ENCODE results near the gene BNIP5.

The BNIP5 gene

DNA sequence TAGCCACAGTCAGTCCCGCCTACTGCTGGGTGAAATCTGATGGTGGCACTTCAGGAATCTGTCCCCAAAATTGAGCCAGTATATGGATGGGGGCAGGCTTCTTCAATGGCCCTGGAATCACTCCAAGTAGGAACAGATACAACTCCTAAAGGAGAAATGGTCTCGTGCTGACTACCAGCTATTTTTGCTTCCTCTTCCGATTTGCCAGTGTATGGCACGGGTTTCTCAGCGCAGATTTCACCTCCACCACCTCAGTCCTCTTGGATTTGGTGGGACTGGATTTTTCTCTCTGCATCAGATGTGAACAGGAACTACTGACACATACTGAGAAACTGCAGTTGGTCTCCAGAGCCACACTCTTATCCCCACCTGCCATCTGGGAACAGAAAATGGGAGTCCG is 39.6 kb downstream of the BNIP5 start:
- H3K9me3 ChIP-seq (ENCODE audit: low read depth, low read length) = no peaks in the 10 kb centered on the region
- no peak overlapping the region for H3K27ac ChIP-seq
- no peak overlapping the region for H3K4me3 ChIP-seq
- H3K9ac ChIP-seq (ENCODE audit: insufficient read length) = no peak overlapping the region
- TF ChIP-seq FOXP2 (optimal IDR thresholded peaks at IDR 0.05; ENCODE audit: control extremely low read depth, extremely low read length, insufficient read depth) (no peak), POLR2AphosphoS5 (IDR thresholded peaks at IDR 0.05; ENCODE audit: borderline replicate concordance, low read depth, low read length) (no peak), EZH2 (IDR thresholded peaks at IDR 0.05) (no peak)
- H3K36me3 ChIP-seq (ENCODE audit: insufficient read depth, low read length) = no peaks in the 10 kb centered on the region
- DNase-seq (ENCODE audit: low read depth, low spot score) = no peak

DNA sequence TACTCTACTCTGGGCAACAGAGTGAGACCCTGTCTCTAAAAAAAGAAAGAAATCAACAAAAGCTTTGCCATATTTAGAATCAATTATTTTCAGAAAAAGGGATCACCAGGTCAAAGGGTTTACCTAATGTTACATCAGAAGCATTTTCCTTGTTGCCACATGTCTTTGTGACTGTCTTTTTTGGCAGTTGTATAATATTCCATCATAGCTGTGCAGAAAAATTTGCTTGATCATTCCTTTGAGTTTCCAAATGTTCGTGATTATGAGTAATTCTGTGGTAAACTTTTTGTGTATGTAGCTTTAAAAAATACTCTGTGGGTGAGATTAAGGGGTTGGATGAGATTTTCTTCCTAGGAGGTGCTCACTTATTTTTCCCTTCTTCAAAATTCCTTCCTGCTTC is 40.4 kb downstream of the BNIP5 start:
- TF ChIP-seq FOXP2 (optimal IDR thresholded peaks at IDR 0.05; ENCODE audit: control extremely low read depth, extremely low read length, insufficient read depth) = no peak
- no peak for TF ChIP-seq EZH2 (IDR thresholded peaks at IDR 0.05)
- no peak for TF ChIP-seq POLR2AphosphoS5 (IDR thresholded peaks at IDR 0.05; ENCODE audit: borderline replicate concordance, low read depth, low read length)
- H3K27ac ChIP-seq = no peak overlapping the region
- H3K36me3 ChIP-seq (ENCODE audit: insufficient read depth, low read length) = no peaks in the 10 kb centered on the region
- no peak for DNase-seq (ENCODE audit: low read depth, low spot score)
- no peak overlapping the region for H3K4me3 ChIP-seq
- no peak overlapping the region for H3K9ac ChIP-seq (ENCODE audit: insufficient read length)
- H3K9me3 ChIP-seq (ENCODE audit: low read depth, low read length) = no peaks in the 10 kb centered on the region

DNA sequence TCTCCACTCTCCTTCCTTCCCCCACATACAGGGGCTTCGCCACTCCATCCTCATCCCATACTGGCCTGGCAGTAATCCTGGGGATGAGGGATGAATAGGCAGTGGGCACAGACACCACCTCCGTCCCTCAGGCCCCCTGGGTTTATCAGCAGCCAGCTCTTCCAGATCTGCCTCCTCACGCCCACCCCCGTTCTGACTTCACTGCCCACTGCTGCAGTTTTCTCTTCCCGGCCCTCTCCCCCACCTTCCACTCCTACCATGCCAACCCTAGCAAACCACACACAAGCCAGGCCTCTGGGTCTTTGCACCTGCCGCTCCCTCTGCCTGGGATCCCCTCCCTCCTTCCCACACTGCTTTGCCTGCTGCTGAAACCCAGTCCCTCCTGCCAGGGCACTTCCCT is 44.5 kb downstream of the BNIP5 start:
- DNase-seq (ENCODE audit: low read depth, low spot score) = no peak
- no peak for TF ChIP-seq EZH2 (IDR thresholded peaks at IDR 0.05)
- TF ChIP-seq FOXP2 (optimal IDR thresholded peaks at IDR 0.05; ENCODE audit: control extremely low read depth, extremely low read length, insufficient read depth) = no peak
- TF ChIP-seq POLR2AphosphoS5 (IDR thresholded peaks at IDR 0.05; ENCODE audit: borderline replicate concordance, low read depth, low read length) = no peak
- Histone ChIP-seq H3K9me3 (ENCODE audit: low read depth, low read length) (no peaks in the 10 kb centered on the region), H3K27ac (no peak overlapping the region), H3K9ac (ENCODE audit: insufficient read length) (no peak overlapping the region), H3K4me3 (no peak overlapping the region), H3K36me3 (ENCODE audit: insufficient read depth, low read length) (no peaks in the 10 kb centered on the region)

GRCh38 chr6:36290668-36291620 is 45.7 kb downstream of the BNIP5 start:
- TF ChIP-seq FOXP2 (optimal IDR thresholded peaks at IDR 0.05; ENCODE audit: control extremely low read depth, extremely low read length, insufficient read depth) (no peak), EZH2 (IDR thresholded peaks at IDR 0.05) (no peak), POLR2AphosphoS5 (IDR thresholded peaks at IDR 0.05; ENCODE audit: borderline replicate concordance, low read depth, low read length) (no peak)
- Histone ChIP-seq H3K4me3 (no peak overlapping the region), H3K9me3 (ENCODE audit: low read depth, low read length) (no peaks in the 10 kb centered on the region), H3K27ac (no peak overlapping the region), H3K36me3 (ENCODE audit: insufficient read depth, low read length) (no peaks in the 10 kb centered on the region), H3K9ac (ENCODE audit: insufficient read length) (no peak overlapping the region)
- no peak for DNase-seq (ENCODE audit: low read depth, low spot score)

GRCh38 chr6:36289281-36289878 is 47.3 kb downstream of the BNIP5 start:
- no peak for DNase-seq (ENCODE audit: low read depth, low spot score)

DNA sequence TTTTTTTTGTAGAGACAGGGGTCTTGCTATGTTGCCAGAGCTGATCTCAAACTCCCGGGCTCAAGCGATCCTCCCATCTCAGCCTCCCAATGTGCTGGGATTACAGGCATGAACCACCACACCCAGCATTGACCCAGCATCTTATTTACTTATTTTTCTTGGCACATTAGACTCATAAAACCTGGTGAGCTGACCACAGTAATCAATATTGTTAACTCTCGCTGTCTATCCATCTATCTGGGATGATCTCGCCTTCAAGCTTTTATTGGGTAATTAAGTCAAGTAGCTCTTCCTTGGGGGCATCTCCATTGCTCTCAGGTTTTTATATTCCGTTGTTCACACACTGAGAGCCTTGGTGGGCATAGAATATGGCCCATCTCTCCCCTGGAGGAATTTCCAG is 49.8 kb downstream of the BNIP5 start:
- Histone ChIP-seq H3K9me3 (ENCODE audit: low read depth, low read length) (no peaks in the 10 kb centered on the region), H3K36me3 (ENCODE audit: insufficient read depth, low read length) (no peaks in the 10 kb centered on the region), H3K27ac (no peak overlapping the region), H3K9ac (ENCODE audit: insufficient read length) (no peak overlapping the region), H3K4me3 (no peak overlapping the region)
- TF ChIP-seq EZH2 (IDR thresholded peaks at IDR 0.05) = no peak
- TF ChIP-seq POLR2AphosphoS5 (IDR thresholded peaks at IDR 0.05; ENCODE audit: borderline replicate concordance, low read depth, low read length) = no peak
- no peak for TF ChIP-seq FOXP2 (optimal IDR thresholded peaks at IDR 0.05; ENCODE audit: control extremely low read depth, extremely low read length, insufficient read depth)
- DNase-seq (ENCODE audit: low read depth, low spot score) = no peak

More at GRCh38 chr6:36289281-36289878, 47.3 kb downstream of the BNIP5 start:
- Histone ChIP-seq H3K27ac (no peak overlapping the region), H3K36me3 (ENCODE audit: insufficient read depth, low read length) (no peaks in the 10 kb centered on the region), H3K9me3 (ENCODE audit: low read depth, low read length) (no peaks in the 10 kb centered on the region), H3K9ac (ENCODE audit: insufficient read length) (no peak overlapping the region), H3K4me3 (no peak overlapping the region)
- TF ChIP-seq EZH2 (IDR thresholded peaks at IDR 0.05) (no peak), FOXP2 (optimal IDR thresholded peaks at IDR 0.05; ENCODE audit: control extremely low read depth, extremely low read length, insufficient read depth) (no peak), POLR2AphosphoS5 (IDR thresholded peaks at IDR 0.05; ENCODE audit: borderline replicate concordance, low read depth, low read length) (no peak)

GRCh38 chr6:36285797-36286196 is 50.9 kb downstream of the BNIP5 start:
- H3K9ac ChIP-seq (ENCODE audit: insufficient read length) = no peak overlapping the region
- TF ChIP-seq EZH2 (IDR thresholded peaks at IDR 0.05) (no peak), POLR2AphosphoS5 (IDR thresholded peaks at IDR 0.05; ENCODE audit: borderline replicate concordance, low read depth, low read length) (no peak), FOXP2 (optimal IDR thresholded peaks at IDR 0.05; ENCODE audit: control extremely low read depth, extremely low read length, insufficient read depth) (no peak)
- H3K27ac ChIP-seq = no peak overlapping the region
- DNase-seq (ENCODE audit: low read depth, low spot score) = no peak
- no peak overlapping the region for H3K4me3 ChIP-seq
- no peaks in the 10 kb centered on the region for H3K36me3 ChIP-seq (ENCODE audit: insufficient read depth, low read length)
- no peaks in the 10 kb centered on the region for H3K9me3 ChIP-seq (ENCODE audit: low read depth, low read length)

DNA sequence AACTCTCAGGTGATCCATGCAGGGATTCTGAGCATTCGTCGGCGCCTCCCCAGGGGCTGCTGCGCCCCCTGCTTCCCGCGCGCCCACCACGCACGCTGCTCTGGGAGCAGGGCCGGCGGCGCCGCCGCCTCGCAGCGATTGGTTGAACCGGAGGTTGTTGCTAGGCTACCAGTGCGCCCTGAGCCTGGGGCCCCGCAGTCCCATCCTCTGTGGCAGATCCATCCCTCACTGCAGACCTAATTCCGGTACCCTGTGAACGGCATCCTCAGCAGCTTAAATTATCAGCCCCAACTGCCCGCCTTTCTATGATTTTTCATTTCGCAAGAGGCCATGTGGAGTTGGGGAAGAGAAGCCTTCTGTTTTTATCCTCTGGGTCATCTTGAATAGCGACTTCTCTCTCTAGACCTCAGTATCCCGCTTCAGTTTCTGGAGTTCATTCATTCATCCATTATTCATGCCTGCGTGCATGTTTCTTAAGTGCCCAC is 51.5 kb downstream of the BNIP5 start:
- no peak for TF ChIP-seq POLR2AphosphoS5 (IDR thresholded peaks at IDR 0.05; ENCODE audit: borderline replicate concordance, low read depth, low read length)
- TF ChIP-seq EZH2 (IDR thresholded peaks at IDR 0.05) = no peak
- TF ChIP-seq FOXP2 (optimal IDR thresholded peaks at IDR 0.05; ENCODE audit: control extremely low read depth, extremely low read length, insufficient read depth) = no peak
- Histone ChIP-seq H3K9ac (ENCODE audit: insufficient read length) (no peak overlapping the region), H3K4me3 (no peak overlapping the region), H3K36me3 (ENCODE audit: insufficient read depth, low read length) (no peaks in the 10 kb centered on the region), H3K27ac (no peak overlapping the region), H3K9me3 (ENCODE audit: low read depth, low read length) (no peaks in the 10 kb centered on the region)
- no peak for DNase-seq (ENCODE audit: low read depth, low spot score)
